Ectodermal cell (in vitro differentiated cells): Measurements from ENCODE around the gene CABLES2.

Experiments used
- H3K27ac ChIP-seq: 2 replicates; pipeline ENCODE4 v1.7.0; 2013; ENCODE audit warnings: mild to moderate bottlenecking, low read depth, low read length; ENCODE audit not compliant: insufficient read depth, poor library complexity, severe bottlenecking
- H3K27me3 ChIP-seq: 2 replicates; pipeline ENCODE4 v1.7.0; 2013; ENCODE audit warnings: mild to moderate bottlenecking, low read length; ENCODE audit not compliant: insufficient read depth, control insufficient read depth, poor library complexity, severe bottlenecking
- H3K36me3 ChIP-seq: one replicate; pipeline ENCODE4 v1.7.0; 2013; ENCODE audit warnings: low read length; ENCODE audit not compliant: control insufficient read depth, insufficient read depth
- H3K4me1 ChIP-seq: one replicate; pipeline ENCODE4 v1.7.0; 2013; ENCODE audit warnings: low read length; ENCODE audit not compliant: control insufficient read depth, insufficient read depth
- H3K4me3 ChIP-seq: 2 replicates; pipeline ENCODE4 v1.7.0; 2013; ENCODE audit warnings: low read depth, low read length, control low read depth; ENCODE audit not compliant: insufficient read depth
- H3K9me3 ChIP-seq: 2 replicates; pipeline ENCODE4 v1.7.0; 2013; ENCODE audit warnings: mild to moderate bottlenecking, low read length, moderate library complexity; ENCODE audit not compliant: control insufficient read depth
- WGBS, 2 experiments: methylation state at CpG; one replicate each; pipeline ENCODE4 v1.1.7; 2013; ENCODE audit warnings: missing lambda C conversion rate in 2 of 2; 5-methylcytosine and 5-hydroxymethylcytosine counted together

Gene CABLES2

DNA sequence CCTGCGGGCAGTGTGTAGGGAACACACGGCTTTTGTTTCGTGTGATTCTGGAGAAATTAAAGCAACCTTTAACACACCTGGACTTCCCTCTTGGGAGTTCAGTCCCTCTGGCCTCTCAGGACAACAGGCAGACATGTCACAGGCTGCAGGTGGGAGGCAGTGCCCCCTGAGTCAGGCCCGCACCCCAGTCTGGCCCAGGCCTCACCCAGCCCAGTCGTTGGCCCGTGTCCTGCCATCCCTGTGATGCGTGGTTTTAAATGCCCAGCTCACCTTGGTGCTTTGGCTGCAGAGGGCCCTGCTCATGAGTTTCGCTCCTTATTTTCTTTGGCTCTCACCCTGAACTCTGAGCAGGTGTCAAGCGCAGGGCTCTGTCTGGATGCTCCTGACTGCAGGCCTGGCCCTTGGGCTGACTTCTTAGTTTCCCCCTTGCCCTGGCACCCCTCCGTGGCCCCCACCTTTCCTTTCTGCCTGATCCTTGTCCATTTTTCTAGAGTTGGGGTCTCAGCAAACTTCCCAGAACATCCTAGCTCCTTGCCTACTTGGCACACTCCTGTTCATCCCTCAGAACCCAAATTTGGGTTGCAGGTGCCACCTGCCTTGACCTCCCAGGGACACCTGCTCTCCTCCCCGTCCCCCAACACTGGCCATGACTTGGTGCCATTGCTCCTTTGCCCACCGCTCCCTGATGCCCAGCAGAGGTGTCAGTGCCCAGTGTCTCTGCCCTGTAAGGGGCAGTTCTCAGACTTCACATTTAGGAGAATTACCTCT, 2.2 kb upstream of the CABLES2 start:
- H3K9me3 ChIP-seq = no peaks in the 10 kb centered on the region
- H3K4me3 ChIP-seq = no peak overlapping the region
- H3K27me3 ChIP-seq = peaks cover 18% of the 10 kb centered on the region
- WGBS, 2 experiments = 89 to 91% methylated on average over 12 of the region's 12 CpGs
- peaks cover 10% of the 10 kb centered on the region for H3K4me1 ChIP-seq
- H3K36me3 ChIP-seq = no peaks in the 10 kb centered on the region
- no peak overlapping the region for H3K27ac ChIP-seq

DNA sequence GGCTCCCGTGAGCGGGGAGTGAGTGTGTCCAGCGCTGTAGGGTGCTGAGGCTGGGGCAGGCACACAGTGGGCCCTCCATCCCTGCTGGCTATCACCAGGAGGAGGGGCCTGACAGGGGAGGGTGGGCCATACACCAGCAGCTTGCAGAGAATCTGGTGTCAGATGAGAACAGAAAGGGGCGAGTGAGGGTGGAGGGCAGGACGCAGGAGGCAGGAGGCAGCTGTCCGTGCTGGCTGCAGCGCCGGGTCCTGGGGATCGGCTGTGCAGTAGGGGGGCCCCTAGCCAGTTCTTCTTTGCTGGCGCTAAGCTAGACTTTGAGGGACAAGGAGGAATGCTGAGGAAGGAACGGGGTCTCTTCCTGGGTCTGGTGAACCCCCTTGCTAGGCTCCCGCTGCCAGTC, 1.6 kb upstream of the CABLES2 start:
- Histone ChIP-seq H3K9me3 (no peaks in the 10 kb centered on the region), H3K27ac (no peak overlapping the region), H3K36me3 (no peaks in the 10 kb centered on the region), H3K27me3 (peaks cover 18% of the 10 kb centered on the region), H3K4me3 (no peak overlapping the region), H3K4me1 (peaks cover 10% of the 10 kb centered on the region)
- WGBS, 2 experiments = 87% methylated on average over 12 of the region's 12 CpGs

DNA sequence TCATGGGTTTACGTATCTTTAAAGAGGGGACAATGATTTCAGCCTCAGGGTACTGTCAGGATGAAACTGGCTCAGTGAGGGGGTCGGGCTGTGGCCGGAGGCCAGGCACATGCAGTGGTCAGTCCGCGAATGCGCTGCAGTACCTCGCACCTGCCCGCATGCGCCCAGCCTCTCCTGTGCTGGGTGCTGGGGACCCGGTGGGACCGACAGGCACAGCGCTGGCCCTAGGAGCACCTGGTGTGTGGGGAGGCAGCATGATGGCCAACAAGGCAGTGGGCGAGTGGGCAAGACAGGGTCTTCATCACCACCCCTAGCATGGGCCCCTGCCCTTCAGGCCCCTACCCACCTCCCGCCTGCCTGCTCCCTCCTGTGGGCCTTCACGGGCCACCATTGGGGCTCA, 970 bp upstream of the CABLES2 start:
- Histone ChIP-seq H3K36me3 (no peaks in the 10 kb centered on the region), H3K4me3 (no peak overlapping the region), H3K27ac (no peak overlapping the region), H3K27me3 (peaks cover 18% of the 10 kb centered on the region), H3K9me3 (no peaks in the 10 kb centered on the region), H3K4me1 (peaks cover 10% of the 10 kb centered on the region)
- WGBS, 2 experiments = 93% methylated on average over 15 of the region's 15 CpGs

- Histone ChIP-seq H3K27ac (no peak overlapping the region), H3K36me3 (no peaks in the 10 kb centered on the region), H3K4me1 (peaks cover 10% of the 10 kb centered on the region), H3K27me3 (peaks cover 18% of the 10 kb centered on the region), H3K4me3 (peak overlapping the region; percentile 63), H3K9me3 (no peaks in the 10 kb centered on the region)
- 2% methylated on average over 42 of the region's 42 CpGs for WGBS, 2 experiments
Observed at GRCh38 chr20:62406635-62407176, 379 bp downstream of the CABLES2 start.

- Histone ChIP-seq H3K4me3 (peak overlapping the region; percentile 63), H3K4me1 (peaks cover 10% of the 10 kb centered on the region), H3K9me3 (no peaks in the 10 kb centered on the region), H3K36me3 (no peaks in the 10 kb centered on the region), H3K27me3 (peaks cover 18% of the 10 kb centered on the region), H3K27ac (no peak overlapping the region)
- 84 to 85% methylated on average over 10 of the region's 10 CpGs for WGBS, 2 experiments
Observed at GRCh38 chr20:62405981-62406513, 1.0 kb downstream of the CABLES2 start.

DNA sequence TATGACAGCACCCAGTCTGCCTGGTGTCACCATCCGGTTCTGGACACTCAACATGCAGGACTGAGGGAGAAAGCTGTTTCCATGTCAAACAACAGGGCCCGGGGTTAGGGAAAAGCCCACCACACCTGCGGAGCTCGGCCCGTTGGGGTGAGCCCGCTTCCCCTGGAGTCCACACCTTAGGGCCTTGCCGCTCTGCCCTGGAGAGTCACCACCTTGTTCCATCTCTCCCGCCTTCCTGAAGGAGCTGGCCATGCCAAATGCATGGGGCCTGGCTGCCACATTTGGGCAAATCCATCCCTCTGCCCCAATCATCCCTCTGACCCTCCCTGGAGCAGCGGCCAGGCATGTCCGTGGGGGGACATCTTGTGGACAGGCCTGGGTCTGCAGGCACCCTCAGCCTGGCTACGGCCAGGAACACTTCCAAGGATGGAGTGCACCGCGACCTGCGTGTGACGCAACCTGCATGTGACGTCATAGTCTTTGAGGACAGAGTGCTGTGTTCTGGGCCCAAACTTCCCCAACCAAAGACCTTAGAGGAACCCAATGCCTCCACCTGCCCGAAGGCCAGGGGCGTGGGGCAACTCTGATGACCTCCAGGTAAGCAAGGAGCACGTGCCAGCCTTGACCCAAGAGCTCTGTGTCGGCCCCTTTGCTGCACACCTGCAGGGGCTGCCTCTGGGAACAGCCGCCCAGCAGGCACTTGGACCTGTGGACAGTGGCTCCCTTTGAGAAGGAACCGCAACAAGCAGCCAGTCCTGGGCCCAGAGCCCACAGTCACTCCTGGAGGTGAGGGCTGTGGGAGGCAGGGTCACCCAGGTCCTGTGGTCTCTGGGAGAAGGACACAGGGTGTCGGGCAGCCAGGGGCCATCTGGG, 1.7 kb downstream of the CABLES2 start:
- no peak overlapping the region for H3K4me3 ChIP-seq
- 80 to 81% methylated on average over 23 of the region's 23 CpGs for WGBS, 2 experiments

GRCh38 chr20:62404761-62405107, 2.4 kb downstream of the CABLES2 start:
- Histone ChIP-seq H3K36me3 (no peaks in the 10 kb centered on the region), H3K4me1 (peaks cover 10% of the 10 kb centered on the region), H3K27ac (no peak overlapping the region), H3K27me3 (peaks cover 15% of the 10 kb centered on the region), H3K9me3 (no peaks in the 10 kb centered on the region), H3K4me3 (no peak overlapping the region)
- 94 to 96% methylated on average over 12 of the region's 12 CpGs for WGBS, 2 experiments

More for the DNA sequence above, 1.7 kb downstream of the CABLES2 start:
- Histone ChIP-seq H3K27ac (no peak overlapping the region), H3K4me1 (peaks cover 10% of the 10 kb centered on the region), H3K36me3 (no peaks in the 10 kb centered on the region), H3K27me3 (peaks cover 18% of the 10 kb centered on the region), H3K9me3 (no peaks in the 10 kb centered on the region)

- Histone ChIP-seq H3K9me3 (no peaks in the 10 kb centered on the region), H3K4me3 (no peak overlapping the region), H3K27me3 (peaks cover 10% of the 10 kb centered on the region), H3K36me3 (no peaks in the 10 kb centered on the region), H3K27ac (no peak overlapping the region), H3K4me1 (peaks cover 10% of the 10 kb centered on the region)
- WGBS, 2 experiments = 94% methylated on average over 9 of the region's 9 CpGs
Observed at GRCh38 chr20:62404112-62404665, 2.9 kb downstream of the CABLES2 start.

GRCh38 chr20:62403331-62403730, 3.8 kb downstream of the CABLES2 start:
- peaks cover 4% of the 10 kb centered on the region for H3K27me3 ChIP-seq
- 94% methylated on average over 13 of the region's 13 CpGs for WGBS, 2 experiments

More at GRCh38 chr20:62403331-62403730, 3.8 kb downstream of the CABLES2 start:
- H3K27ac ChIP-seq = no peak overlapping the region
- H3K4me1 ChIP-seq = peaks cover 10% of the 10 kb centered on the region
- no peak overlapping the region for H3K4me3 ChIP-seq
- no peaks in the 10 kb centered on the region for H3K36me3 ChIP-seq
- no peaks in the 10 kb centered on the region for H3K9me3 ChIP-seq
